ENCODE measurements around the gene ARHGAP10. TPM values are rescaled to one million over a fixed set of nuclear protein-coding genes. Genes with fewer than 3 reads are reported as not detected.

ARHGAP10 gene
- total RNA-seq, 1 donor from 2014 or later = 15.5 TPM

DNA sequence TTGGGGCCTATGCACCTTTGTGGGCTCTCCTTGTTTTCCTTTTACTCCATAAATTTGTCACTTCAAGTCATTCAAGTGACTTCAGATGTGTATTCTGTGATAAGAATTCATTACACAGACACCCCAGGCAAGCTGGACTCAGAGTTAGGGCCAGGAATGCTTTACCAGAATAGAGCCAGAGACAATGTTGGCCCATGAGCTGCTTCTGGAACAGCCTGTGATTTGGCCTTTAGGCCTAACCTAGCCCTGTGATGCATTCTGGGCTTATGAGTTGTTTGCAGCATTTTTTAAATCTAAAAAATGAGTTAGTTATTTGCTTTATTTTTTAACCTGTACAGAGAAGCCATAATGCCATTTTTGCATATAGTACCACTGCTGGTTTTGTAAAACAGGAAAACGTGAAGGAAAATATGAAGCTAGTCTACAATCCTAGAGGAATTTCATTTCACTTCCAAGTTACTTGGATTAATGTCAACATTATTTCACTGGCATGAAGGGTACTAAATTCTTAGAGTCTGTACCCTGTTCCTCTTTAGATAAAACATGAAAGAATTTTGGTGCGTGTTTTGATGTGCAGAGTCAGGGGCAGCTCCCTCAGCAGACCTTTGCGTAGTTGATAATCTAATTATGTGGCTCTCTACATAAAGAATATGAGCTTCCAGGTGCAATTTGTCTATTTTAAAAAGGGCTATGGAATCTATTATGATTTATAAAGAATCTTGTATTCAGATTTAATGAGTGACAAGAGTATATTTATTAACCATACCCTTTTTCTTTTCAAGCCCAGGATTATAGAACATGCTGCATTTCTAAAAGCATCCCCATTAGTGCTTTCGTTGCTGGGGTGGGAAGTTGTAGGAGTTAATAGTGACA, 84.7 kb downstream of the ARHGAP10 start:
- Histone ChIP-seq H3K4me3 (ENCODE audit: low read depth, low read length) (no peak overlapping the region), H3K36me3 (ENCODE audit: control insufficient read depth, insufficient read depth, low read length) (no peaks in the 10 kb centered on the region), H3K27me3 (ENCODE audit: control insufficient read depth, insufficient read depth, low read length) (no peaks in the 10 kb centered on the region)
- TF ChIP-seq, protein P1, sequence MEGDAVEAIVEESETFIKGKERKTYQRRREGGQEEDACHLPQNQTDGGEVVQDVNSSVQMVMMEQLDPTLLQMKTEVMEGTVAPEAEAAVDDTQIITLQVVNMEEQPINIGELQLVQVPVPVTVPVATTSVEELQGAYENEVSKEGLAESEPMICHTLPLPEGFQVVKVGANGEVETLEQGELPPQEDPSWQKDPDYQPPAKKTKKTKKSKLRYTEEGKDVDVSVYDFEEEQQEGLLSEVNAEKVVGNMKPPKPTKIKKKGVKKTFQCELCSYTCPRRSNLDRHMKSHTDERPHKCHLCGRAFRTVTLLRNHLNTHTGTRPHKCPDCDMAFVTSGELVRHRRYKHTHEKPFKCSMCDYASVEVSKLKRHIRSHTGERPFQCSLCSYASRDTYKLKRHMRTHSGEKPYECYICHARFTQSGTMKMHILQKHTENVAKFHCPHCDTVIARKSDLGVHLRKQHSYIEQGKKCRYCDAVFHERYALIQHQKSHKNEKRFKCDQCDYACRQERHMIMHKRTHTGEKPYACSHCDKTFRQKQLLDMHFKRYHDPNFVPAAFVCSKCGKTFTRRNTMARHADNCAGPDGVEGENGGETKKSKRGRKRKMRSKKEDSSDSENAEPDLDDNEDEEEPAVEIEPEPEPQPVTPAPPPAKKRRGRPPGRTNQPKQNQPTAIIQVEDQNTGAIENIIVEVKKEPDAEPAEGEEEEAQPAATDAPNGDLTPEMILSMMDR (IDR thresholded peaks at IDR 0.05; ENCODE audit: insufficient read depth, low read length, poor library complexity, severe bottlenecking) = no peak
- DNase-seq (ENCODE audit: low read depth) = no peak

DNA sequence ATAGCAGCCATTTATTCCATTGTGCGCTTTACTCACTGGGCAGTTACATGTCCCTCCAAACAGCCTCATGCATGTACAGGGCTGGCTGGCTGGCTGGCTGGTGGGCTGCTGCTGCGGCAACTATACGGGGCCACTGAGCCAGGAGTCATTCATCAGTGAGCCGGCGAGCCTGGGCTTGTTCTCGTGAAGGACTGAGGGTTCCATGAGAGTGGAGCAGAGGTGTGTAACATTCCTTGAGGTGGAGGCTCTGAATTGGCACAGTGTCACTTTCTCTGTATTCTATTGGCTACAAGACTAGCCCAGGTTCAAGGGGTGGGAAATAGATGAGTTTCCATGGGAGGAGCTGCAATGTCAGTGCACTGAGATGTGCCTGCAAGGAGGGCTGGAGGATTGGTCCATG, 89.1 kb downstream of the ARHGAP10 start:
- H3K4me3 ChIP-seq (ENCODE audit: low read depth, low read length) = no peak overlapping the region
- no peaks in the 10 kb centered on the region for H3K36me3 ChIP-seq (ENCODE audit: control insufficient read depth, insufficient read depth, low read length)
- DNase-seq (ENCODE audit: low read depth) = no peak
- TF ChIP-seq, protein P1 (IDR thresholded peaks at IDR 0.05; ENCODE audit: insufficient read depth, low read length, poor library complexity, severe bottlenecking) = no peak
- H3K27me3 ChIP-seq (ENCODE audit: control insufficient read depth, insufficient read depth, low read length) = no peaks in the 10 kb centered on the region

DNA sequence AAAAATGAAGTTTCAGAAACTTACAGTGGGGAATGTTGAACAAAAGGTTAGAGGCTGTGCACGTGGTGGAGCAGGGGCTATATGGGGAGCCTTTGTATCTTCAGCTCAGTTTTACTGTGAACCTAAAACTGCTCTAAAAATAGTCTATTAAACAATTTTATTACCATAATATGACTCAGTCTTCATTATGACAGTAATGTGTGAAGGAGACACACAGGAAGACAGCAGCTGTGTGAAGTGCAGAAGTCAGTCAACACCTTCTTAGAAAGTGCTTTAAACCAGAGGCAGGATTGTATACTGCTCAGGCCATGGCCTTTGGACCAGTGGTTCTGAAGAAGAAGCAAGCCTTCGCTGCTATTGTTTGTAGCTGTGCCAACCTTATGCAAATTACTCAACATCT, 89.7 kb downstream of the ARHGAP10 start:
- Histone ChIP-seq H3K36me3 (ENCODE audit: control insufficient read depth, insufficient read depth, low read length) (no peaks in the 10 kb centered on the region), H3K4me3 (ENCODE audit: low read depth, low read length) (no peak overlapping the region), H3K27me3 (ENCODE audit: control insufficient read depth, insufficient read depth, low read length) (no peaks in the 10 kb centered on the region)
- TF ChIP-seq, protein P1 (IDR thresholded peaks at IDR 0.05; ENCODE audit: insufficient read depth, low read length, poor library complexity, severe bottlenecking) = no peak
- DNase-seq (ENCODE audit: low read depth) = no peak

- Histone ChIP-seq H3K4me3 (ENCODE audit: low read depth, low read length) (no peak overlapping the region), H3K36me3 (ENCODE audit: control insufficient read depth, insufficient read depth, low read length) (no peaks in the 10 kb centered on the region), H3K27me3 (ENCODE audit: control insufficient read depth, insufficient read depth, low read length) (no peaks in the 10 kb centered on the region)
- TF ChIP-seq, protein P1 (IDR thresholded peaks at IDR 0.05; ENCODE audit: insufficient read depth, low read length, poor library complexity, severe bottlenecking) = no peak
- DNase-seq (ENCODE audit: low read depth) = no peak
Observed at GRCh38 chr4:147822128-147822527, 90.2 kb downstream of the ARHGAP10 start.

GRCh38 chr4:147823130-147823529, 91.2 kb downstream of the ARHGAP10 start:
- TF ChIP-seq, protein P1 (IDR thresholded peaks at IDR 0.05; ENCODE audit: insufficient read depth, low read length, poor library complexity, severe bottlenecking) = no peak
- Histone ChIP-seq H3K36me3 (ENCODE audit: control insufficient read depth, insufficient read depth, low read length) (no peaks in the 10 kb centered on the region), H3K27me3 (ENCODE audit: control insufficient read depth, insufficient read depth, low read length) (no peaks in the 10 kb centered on the region), H3K4me3 (ENCODE audit: low read depth, low read length) (no peak overlapping the region)
- DNase-seq (ENCODE audit: low read depth) = no peak

- Histone ChIP-seq H3K27me3 (ENCODE audit: control insufficient read depth, insufficient read depth, low read length) (no peaks in the 10 kb centered on the region), H3K36me3 (ENCODE audit: control insufficient read depth, insufficient read depth, low read length) (no peaks in the 10 kb centered on the region), H3K4me3 (ENCODE audit: low read depth, low read length) (no peak overlapping the region)
- TF ChIP-seq, protein P1 (IDR thresholded peaks at IDR 0.05; ENCODE audit: insufficient read depth, low read length, poor library complexity, severe bottlenecking) = no peak
- DNase-seq (ENCODE audit: low read depth) = no peak
Observed at GRCh38 chr4:147824316-147824715, 92.4 kb downstream of the ARHGAP10 start.

Measured in kidney epithelial cell (primary cell).